OCI-LY7 (cell line): ENCODE results near the gene CARD6. TPM values are rescaled to one million over a fixed set of nuclear protein-coding genes. Genes with fewer than 3 reads are reported as not detected.
"Not testable (repeated sequence)": the region's sequence is repeated elsewhere in the genome, so short reads cannot be mapped to it uniquely, and the experiment has no call there.

Experiments
- Bru-seq: library from RNA; stranded (reverse); fragments of 400-500 nt; gene quantifications from one replicate; lab custom pipeline; 2021; lab: Mats Ljungman, UMichigan
- BruChase-seq, 2 experiments: library from RNA; stranded (reverse); fragments of 400-500 nt; gene quantifications; one replicate each; lab custom pipeline; 2021; lab: Mats Ljungman, UMichigan
- BruUV-seq: library from RNA; stranded (reverse); fragments of 400-500 nt; replicated peaks from 2 replicates; lab custom pipeline; 2021; lab: Mats Ljungman, UMichigan
- CTCF ChIA-PET: fragments of 300-600 bp; sonication (Branson Sonifier 250); formaldehyde crosslinking; loops from one replicate; lab custom pipeline; 2022; ENCODE audit warnings: antibody characterized with exemption; ENCODE audit not compliant: unreplicated experiment; lab: Charles Lee
- POLR2A ChIA-PET: fragments of 300-600 bp; sonication (Branson Sonifier 250); formaldehyde crosslinking; loops from one replicate; lab custom pipeline; 2022; ENCODE audit warnings: antibody characterized with exemption; lab: Charles Lee
- DNase-seq: peaks from one replicate; pipeline ENCODE4 v3.0.0-alpha.2; 2015; ENCODE audit warnings: low spot score
- H2AFZ ChIP-seq: fragments of 200-600 bp; sonication (generic), shearing (Covaris generic); 2 replicates; pipeline ENCODE4 v1.6.1; 2014; ENCODE audit warnings: mild to moderate bottlenecking, antibody characterized with exemption, low read length, moderate library complexity
- H3K27ac ChIP-seq: fragments of 200-600 bp; sonication (generic); 2 replicates; pipeline ENCODE4 v1.5.1; 2014; ENCODE audit warnings: mixed run types, low read depth, mild to moderate bottlenecking, moderate library complexity, low read length, inconsistent platforms; ENCODE audit not compliant: poor library complexity, severe bottlenecking
- H3K36me3 ChIP-seq: fragments of 200-600 bp; sonication (generic); 2 replicates; pipeline ENCODE4 v1.6.1; 2014; ENCODE audit warnings: mild to moderate bottlenecking, antibody characterized with exemption, low read length, moderate library complexity, mixed read lengths; ENCODE audit not compliant: insufficient read depth
- H3K4me1 ChIP-seq: fragments of 200-600 bp; sonication (generic); 2 replicates; pipeline ENCODE4 v1.5.1; 2014; ENCODE audit warnings: mild to moderate bottlenecking, low read length; ENCODE audit not compliant: insufficient read depth, poor library complexity, severe bottlenecking
- H3K4me2 ChIP-seq: fragments of 200-600 bp; sonication (generic); 2 replicates; pipeline ENCODE4 v1.6.1; 2014; ENCODE audit warnings: mild to moderate bottlenecking, low read length
- H3K4me3 ChIP-seq: fragments of 200-600 bp; sonication (generic); 2 replicates; pipeline ENCODE4 v1.5.1; 2014; ENCODE audit warnings: mild to moderate bottlenecking, low read depth, low read length; ENCODE audit not compliant: poor library complexity, severe bottlenecking
- H3K79me2 ChIP-seq: fragments of 200-600 bp; sonication (generic); 2 replicates; pipeline ENCODE4 v1.6.1; 2016; ENCODE audit warnings: low read depth, mild to moderate bottlenecking, low read length, moderate library complexity, mixed read lengths; ENCODE audit not compliant: insufficient read depth
- H3K9me2 ChIP-seq: fragments of 200-600 bp; sonication (generic); 2 replicates; pipeline ENCODE4 v1.6.1; 2016; ENCODE audit warnings: mild to moderate bottlenecking, low read length, mixed read lengths; ENCODE audit not compliant: insufficient read depth
- H3K9me3 ChIP-seq: fragments of 200-600 bp; sonication (generic); 2 replicates; pipeline ENCODE4 v1.6.1; 2014; ENCODE audit warnings: mild to moderate bottlenecking, mixed run types, low read length, mixed read lengths
- H4K20me1 ChIP-seq: fragments of 200-600 bp; sonication (generic); 2 replicates; pipeline ENCODE4 v1.6.1; 2014; ENCODE audit warnings: mild to moderate bottlenecking, antibody characterized with exemption, low read length, moderate library complexity, mixed read lengths; ENCODE audit not compliant: insufficient read depth
- CTCF ChIP-seq: fragments of 200-600 bp; sonication (generic); conservative IDR thresholded peaks from 2 replicates; pipeline ENCODE4 v1.5.1; 2014; ENCODE audit warnings: mild to moderate bottlenecking, antibody characterized with exemption, low read length, moderate library complexity, mixed read lengths
- EZH2phosphoT487 ChIP-seq: fragments of 200-600 bp; sonication (generic); IDR thresholded peaks from 2 replicates; pipeline ENCODE4 v1.6.1; 2018; ENCODE audit warnings: low read depth, borderline replicate concordance, mild to moderate bottlenecking, mixed run types, antibody characterized with exemption, low read length, moderate library complexity, mixed read lengths
- intact Hi-C: fragments of 100-400 bp; cut with micrococcal nuclease; formaldehyde crosslinking; loops from one replicate; pipeline ENCODE4 v1.10.0; 2022; ENCODE audit not compliant: unreplicated experiment
- long read RNA-seq: library from polyadenylated mRNA; stranded (forward); transcript quantifications from one replicate; pipeline ENCODE4 v2.0.0, GENCODE V29; 2022
- total RNA-seq, 2 experiments: library from RNA; depleted of rRNA in 1 of 2; stranded (reverse); fragments of >200 nt in 1 of 2; shearing (Covaris generic) in 1 of 2; gene quantifications; 2 replicates each; pipeline ENCODE4 v1.2.3, GENCODE V29; 2014 to 2022

CARD6 gene
- 0.98 and 1.1 TPM in 2 replicates for total RNA-seq (2014; rRNA removed; shearing (Covaris generic))
- 0.33 and 0.53 TPM in 2 replicates for total RNA-seq (2022)
- Bru-seq, nascent RNA, result percentile 30 among the genes with signal in this experiment
- BruChase-seq, experiment 1, labeled RNA remaining after a 6-hour chase, result percentile 22 among the genes with signal in this experiment
- percentile 37 among the genes with signal in this experiment for BruChase-seq, experiment 2, labeled RNA remaining after a 2-hour chase
- long read RNA-seq, result 0 reads

- CTCF ChIA-PET, result no interaction called here
- Histone ChIP-seq H3K9me2 (no peaks in the 10 kb centered on the region), H4K20me1 (no peaks in the 10 kb centered on the region), H2AFZ (peak within 1 kb of the TSS; percentile 99), H3K4me3 (peak within 1 kb of the TSS; percentile 59), H3K36me3 (no peaks in the 10 kb centered on the region), H3K4me1 (peaks cover 15% of the 10 kb centered on the region), H3K79me2 (no peaks in the 10 kb centered on the region), H3K9me3 (no peaks in the 10 kb centered on the region), H3K4me2 (peak within 1 kb of the TSS; percentile 68), H3K27ac (no peak within 1 kb of the TSS)
- DNase-seq, result no peak
- TF ChIP-seq EZH2phosphoT487 (no peak), CTCF (peak; percentile 59)
- POLR2A ChIA-PET, result interaction anchor here (0.9 to 1.4 kb wide), 6 partner anchors 8 to 101 kb away, joined by 3 to 4 read pairs (median 3); no protein-coding TSS in a partner anchor
- BruUV-seq, result no TSS peak
- intact Hi-C loops, result no loop called here
Measured at GRCh38 chr5:40841068-40841805, at the start of gene CARD6. Gene CARD6 (plus strand): TSS chr5:40841367. CDS start chr5:40841383, 16 bp downstream.

GRCh38 chr5:40791715-40792139 lies 49.4 kb upstream of the CARD6 start:
- H3K4me3 ChIP-seq, result no peak overlapping the region
- no TSS peak for BruUV-seq
- ChIA-PET POLR2A (interaction anchor here (0.6 to 1.8 kb wide), 4 partner anchors 11 to 52 kb away, joined by 3 to 6 read pairs (median 4); no protein-coding TSS in a partner anchor), CTCF (no interaction called here)
- DNase-seq, result no peak
- no peak overlapping the region for H2AFZ ChIP-seq
- H3K9me3 ChIP-seq, result peaks cover 14% of the 10 kb centered on the region
- no peak overlapping the region for H3K4me2 ChIP-seq
- peaks cover 5% of the 10 kb centered on the region for H3K4me1 ChIP-seq
- no peaks in the 10 kb centered on the region for H3K9me2 ChIP-seq
- H3K79me2 ChIP-seq, result peaks cover 100% of the 10 kb centered on the region
- TF ChIP-seq EZH2phosphoT487 (no peak), CTCF (no peak)
- peaks cover 25% of the 10 kb centered on the region for H4K20me1 ChIP-seq
- peaks cover 45% of the 10 kb centered on the region for H3K36me3 ChIP-seq
- intact Hi-C loops, result no loop called here
- no peak overlapping the region for H3K27ac ChIP-seq

- H2AFZ ChIP-seq, H3K4me1 ChIP-seq, H3K4me3 ChIP-seq, intact Hi-C loops, CTCF ChIA-PET, BruUV-seq, H3K27ac ChIP-seq, H3K9me2 ChIP-seq, H3K9me3 ChIP-seq, DNase-seq, H3K4me2 ChIP-seq: not testable (repeated sequence)
- H3K36me3 ChIP-seq, result peaks cover 37% of the 10 kb centered on the region
- peaks cover 29% of the 10 kb centered on the region for H4K20me1 ChIP-seq
- peaks cover 97% of the 10 kb centered on the region for H3K79me2 ChIP-seq
- POLR2A ChIA-PET, result interaction anchor here (0.6 to 1.1 kb wide), 2 partner anchors 17 to 23 kb away, joined by 3 to 6 read pairs; no protein-coding TSS in a partner anchor
Measured at GRCh38 chr5:40792691-40793090, 48.5 kb upstream of the CARD6 start.

- H3K36me3 ChIP-seq, result peaks cover 21% of the 10 kb centered on the region
- CTCF ChIA-PET, intact Hi-C loops, H3K4me3 ChIP-seq, H3K9me3 ChIP-seq, H3K4me1 ChIP-seq, H3K9me2 ChIP-seq, H3K4me2 ChIP-seq, H2AFZ ChIP-seq, H3K27ac ChIP-seq, BruUV-seq, DNase-seq: not testable (repeated sequence)
- H3K79me2 ChIP-seq, result peaks cover 89% of the 10 kb centered on the region
- POLR2A ChIA-PET, result interaction anchor here (0.6 to 0.7 kb wide), 2 partner anchors 10 to 79 kb away, joined by 3 read pairs; no protein-coding TSS in a partner anchor
- H4K20me1 ChIP-seq, result peaks cover 29% of the 10 kb centered on the region
Measured at GRCh38 chr5:40794340-40794739, 46.8 kb upstream of the CARD6 start.
